HG03196 (cell line): Measurements from ENCODE around the gene HBB.
"Not testable (repeated sequence)": the region's sequence is repeated elsewhere in the genome, so short reads cannot be mapped to it uniquely, and the experiment has no call there.

Source experiments
- ATAC-seq: cut with Tn5 transposase; IDR thresholded peaks from one replicate; pipeline ENCODE4 v1.9.1; 2021; ENCODE audit not compliant: unreplicated experiment

Gene HBB

DNA sequence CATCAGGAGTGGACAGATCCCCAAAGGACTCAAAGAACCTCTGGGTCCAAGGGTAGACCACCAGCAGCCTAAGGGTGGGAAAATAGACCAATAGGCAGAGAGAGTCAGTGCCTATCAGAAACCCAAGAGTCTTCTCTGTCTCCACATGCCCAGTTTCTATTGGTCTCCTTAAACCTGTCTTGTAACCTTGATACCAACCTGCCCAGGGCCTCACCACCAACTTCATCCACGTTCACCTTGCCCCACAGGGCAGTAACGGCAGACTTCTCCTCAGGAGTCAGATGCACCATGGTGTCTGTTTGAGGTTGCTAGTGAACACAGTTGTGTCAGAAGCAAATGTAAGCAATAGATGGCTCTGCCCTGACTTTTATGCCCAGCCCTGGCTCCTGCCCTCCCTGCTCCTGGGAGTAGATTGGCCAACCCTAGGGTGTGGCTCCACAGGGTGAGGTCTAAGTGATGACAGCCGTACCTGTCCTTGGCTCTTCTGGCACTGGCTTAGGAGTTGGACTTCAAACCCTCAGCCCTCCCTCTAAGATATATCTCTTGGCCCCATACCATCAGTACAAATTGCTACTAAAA is at the start of gene HBB:
Gene HBB (minus strand): TSS at position 340 of the 579 bp plus-strand sequence. CDS start 50 bp downstream, at position 290.
- ATAC-seq: no peak

GRCh38 chr11:5275369-5276110 is 48.7 kb upstream of the HBB start:
- no peak for ATAC-seq

DNA sequence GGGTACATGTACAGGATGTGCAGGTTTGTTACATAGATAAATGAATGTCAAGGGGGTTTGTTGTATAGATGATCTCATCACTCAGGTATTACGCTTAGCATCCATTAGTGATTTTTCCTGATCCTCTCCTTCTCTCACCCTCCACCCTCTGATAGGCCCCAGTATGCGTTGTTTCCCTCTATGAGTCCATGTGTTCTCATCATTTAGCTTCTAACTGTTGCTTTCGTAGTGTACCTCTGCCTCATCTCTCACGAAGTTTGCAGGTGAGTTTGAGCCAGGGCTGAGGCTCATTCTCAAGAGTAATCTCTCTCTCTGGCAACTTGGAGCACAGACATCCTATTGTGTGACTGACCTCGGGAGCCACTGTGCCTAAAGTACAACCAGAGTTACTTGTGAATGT is 47.5 kb upstream of the HBB start:
- no peak for ATAC-seq

DNA sequence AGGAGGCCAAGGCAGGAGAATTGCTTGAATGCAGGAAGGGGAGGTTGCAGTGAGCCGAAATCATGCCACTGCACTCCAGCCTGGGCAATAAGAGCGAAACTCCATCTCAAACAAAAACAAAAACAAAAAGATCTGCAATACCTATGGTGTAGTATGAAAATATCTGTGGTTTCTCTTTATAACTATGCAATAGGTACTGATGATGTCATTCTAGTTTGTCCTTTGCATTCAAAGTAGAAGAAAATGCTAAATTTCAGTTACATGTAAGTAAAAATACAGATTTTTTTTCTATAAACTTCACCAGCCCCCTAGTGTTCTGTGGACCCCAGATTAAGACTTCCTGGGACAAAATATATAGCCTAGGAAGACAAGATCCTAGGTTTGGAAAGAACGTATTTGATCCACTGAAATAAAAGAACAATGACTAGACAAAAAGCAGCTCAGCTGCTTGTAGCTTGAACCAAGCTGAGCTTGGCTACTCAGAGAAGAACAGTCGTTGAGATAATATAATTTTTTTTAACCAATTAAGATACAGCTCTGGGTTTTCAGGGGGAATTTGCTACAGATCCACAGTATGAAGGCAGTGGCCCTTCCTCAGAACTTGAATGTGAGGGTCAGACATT is 45.6 kb upstream of the HBB start:
- no peak for ATAC-seq

DNA sequence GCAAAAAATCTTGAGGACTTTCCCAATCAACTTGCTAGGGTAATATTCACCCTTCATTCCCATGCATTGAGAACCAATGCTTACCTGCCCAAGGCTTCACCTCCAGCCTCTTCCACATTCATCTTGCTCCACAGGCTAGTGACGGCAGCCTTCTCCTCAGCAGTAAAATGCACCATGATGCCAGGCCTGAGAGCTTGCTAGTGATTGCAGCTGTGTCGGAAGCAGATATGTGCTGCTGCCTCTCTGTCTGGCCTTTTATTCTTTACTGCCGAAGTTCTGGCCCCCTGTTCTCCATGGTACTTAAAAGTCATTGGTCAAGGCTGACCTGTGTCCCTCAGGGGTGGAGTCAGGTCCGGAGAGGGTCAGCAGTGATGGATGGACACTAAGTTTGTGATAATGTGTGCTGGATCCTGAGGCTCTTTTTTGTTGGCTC is 42.9 kb upstream of the HBB start, which contains the start of gene HBE1:
Gene HBE1 (minus strand): TSS at position 231 of the 433 bp plus-strand sequence. CDS start 55 bp downstream, at position 176.
- no peak for ATAC-seq

- no peak for ATAC-seq
Observed at GRCh38 chr11:5267033-5267563, 40.2 kb upstream of the HBB start.

DNA sequence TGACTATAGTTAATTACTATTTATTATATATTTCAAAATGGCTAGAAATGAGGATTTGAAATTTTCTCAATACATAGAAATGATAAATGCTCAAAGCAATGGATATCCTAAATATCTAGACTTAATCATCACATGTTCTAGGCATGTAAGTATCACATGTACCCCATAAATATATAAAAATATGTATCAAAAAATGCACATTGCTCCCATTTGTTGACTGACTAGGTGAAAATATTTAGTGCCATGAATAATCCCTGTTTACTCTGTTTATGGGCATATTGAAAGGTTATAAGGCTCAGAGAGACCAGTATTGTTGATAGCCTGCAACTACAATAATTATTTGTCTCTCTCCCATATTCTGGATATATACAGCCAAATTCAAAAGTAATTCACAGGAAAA is 39.7 kb upstream of the HBB start:
- ATAC-seq: no peak

GRCh38 chr11:5265832-5266231 is 39.0 kb upstream of the HBB start:
- ATAC-seq: no peak

DNA sequence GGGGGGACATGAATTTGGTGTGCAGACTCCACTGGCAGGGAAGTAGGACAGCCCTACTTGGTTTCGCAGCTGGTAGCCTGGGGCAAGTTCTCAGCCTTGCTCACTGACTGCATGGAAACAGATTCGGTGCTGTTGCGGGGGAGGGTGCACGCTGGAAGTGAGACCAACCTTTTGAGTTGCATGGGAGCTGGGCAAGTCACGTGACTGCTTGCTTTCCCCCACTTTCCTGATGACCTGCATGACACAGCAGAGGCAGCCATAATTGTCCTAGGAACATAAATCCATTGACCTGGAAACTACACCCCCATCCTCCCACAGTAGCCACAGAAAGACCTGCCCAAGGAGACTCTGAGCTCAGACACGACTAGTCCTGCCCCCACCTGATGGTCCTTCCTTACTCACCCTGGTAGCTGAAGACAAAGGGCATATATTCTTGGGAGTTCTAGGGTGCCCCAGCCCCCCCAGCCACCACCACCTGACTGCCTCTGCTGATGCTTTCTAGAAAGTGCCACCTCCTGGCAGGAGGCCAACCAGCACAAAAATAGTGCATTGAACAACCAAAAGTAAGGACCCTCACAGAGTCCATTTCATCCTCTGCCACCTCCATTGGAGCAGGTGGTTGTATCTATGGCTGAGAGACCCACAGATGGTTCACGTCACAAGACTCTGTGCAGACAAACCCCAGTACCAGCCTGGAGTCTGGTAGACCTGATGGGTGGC is 31.8 kb upstream of the HBB start:
- no peak for ATAC-seq

GRCh38 chr11:5257296-5257695 is 30.4 kb upstream of the HBB start:
- no peak for ATAC-seq

- ATAC-seq: not testable (repeated sequence)
Observed at GRCh38 chr11:5254646-5255413, 28.0 kb upstream of the HBB start, which contains the start of gene HBG2. Gene HBG2, minus strand, starts transcription at chr11:5254781. Its CDS starts 53 bp downstream, at chr11:5254728.

DNA sequence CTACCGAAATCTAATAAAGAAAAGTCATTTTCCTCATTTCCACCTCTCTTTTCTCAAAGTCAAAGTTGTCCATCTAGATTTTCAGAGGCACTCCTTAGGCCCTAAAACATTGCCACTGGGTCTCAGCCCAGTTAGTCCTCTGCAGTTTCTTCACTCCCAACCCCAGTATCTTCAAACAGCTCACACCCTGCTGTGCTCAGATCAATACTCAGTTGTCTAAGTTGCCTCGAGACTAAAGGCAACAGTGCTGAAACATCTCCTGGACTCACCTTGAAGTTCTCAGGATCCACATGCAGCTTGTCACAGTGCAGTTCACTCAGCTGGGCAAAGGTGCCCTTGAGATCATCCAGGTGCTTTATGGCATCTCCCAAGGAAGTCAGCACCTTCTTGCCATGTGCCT is 27.2 kb upstream of the HBB start:
- ATAC-seq: not testable (repeated sequence)

GRCh38 chr11:5253440-5253839 is 26.6 kb upstream of the HBB start:
- not testable (repeated sequence) for ATAC-seq

DNA sequence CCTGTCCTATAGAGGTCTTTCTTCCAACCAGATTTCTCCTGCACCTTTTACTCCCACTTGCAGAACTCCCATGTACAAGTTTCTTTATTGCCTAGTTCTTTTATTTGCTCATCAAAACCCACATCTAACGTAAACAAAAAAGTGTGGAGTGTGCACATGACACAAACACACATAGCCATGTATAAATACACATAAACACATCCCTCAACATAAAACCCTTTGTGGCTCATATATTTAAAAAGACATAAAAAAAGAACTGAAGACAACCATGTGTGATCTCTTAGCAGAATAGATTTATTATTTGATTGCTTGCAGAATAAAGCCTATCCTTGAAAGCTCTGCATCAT is 26.0 kb upstream of the HBB start:
- no peak for ATAC-seq

- ATAC-seq: no peak
Observed at GRCh38 chr11:5252192-5252918, 25.5 kb upstream of the HBB start.

GRCh38 chr11:5251746-5252145 is 24.9 kb upstream of the HBB start:
- ATAC-seq: no peak

DNA sequence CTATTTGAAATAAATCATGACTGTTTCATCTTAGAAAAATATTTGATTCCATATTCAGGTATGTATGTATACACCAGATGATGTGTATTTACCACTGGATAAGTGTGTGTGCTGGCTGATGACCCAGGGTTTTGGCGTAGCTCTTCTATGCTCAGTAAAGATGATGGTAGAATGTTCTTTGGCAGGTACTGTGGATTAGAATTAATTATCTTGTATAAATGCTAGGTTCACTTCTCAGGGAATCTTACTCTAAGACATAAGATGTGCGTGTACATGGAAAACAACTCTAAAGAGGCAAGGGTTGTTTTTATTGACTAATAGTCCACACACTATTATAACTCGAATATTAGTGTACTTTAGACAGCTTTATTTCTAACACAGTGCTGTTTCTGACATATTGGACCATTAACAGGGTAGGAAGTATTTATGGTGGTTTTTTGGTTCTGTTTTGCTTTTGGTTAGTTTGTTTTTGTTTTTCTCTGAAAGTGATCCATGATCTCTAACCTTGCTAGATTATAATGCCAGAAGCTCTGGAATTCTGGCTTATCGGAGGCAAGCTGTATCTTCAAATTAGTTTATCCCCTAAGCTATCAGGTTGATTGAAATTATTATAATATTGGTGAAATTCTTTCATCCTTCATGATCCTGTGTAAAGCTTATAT is 23.8 kb upstream of the HBB start:
- no peak for ATAC-seq

GRCh38 chr11:5249807-5250396 is 23.0 kb upstream of the HBB start, which contains the start of gene HBG1:
Gene HBG1, minus strand, starts transcription at chr11:5249857. Its CDS starts 53 bp downstream, at chr11:5249804.
- ATAC-seq: not testable (repeated sequence)

DNA sequence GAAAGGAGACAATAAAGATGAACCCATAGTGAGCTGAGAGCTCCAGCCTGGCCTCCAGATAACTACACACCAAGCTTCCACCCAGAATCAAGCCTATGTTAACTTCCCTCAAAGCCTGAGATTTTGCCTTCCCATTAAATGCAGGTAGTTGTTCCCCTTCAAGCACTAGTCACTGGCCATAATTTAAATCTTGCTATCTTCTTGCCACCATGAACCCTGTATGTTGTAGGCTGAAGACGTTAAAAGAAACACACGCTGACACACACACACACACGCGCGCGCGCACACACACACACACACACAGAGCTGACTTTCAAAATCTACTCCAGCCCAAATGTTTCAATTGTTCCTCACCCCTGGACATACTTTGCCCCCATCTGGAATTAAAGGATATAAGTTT is 21.6 kb upstream of the HBB start:
- ATAC-seq: not testable (repeated sequence)
